DND-41 (cell line): Measurements from ENCODE around the gene LY6G6C.

Source experiments
- ATAC-seq: fragments of 200-7000 bp; cut with Tn5 transposase; 3 replicates; pipeline ENCODE4 v1.9.1; 2021; ENCODE audit warnings: low read depth; ENCODE audit not compliant: insufficient read depth
- DNase-seq: peaks from one replicate; pipeline ENCODE4 v3.0.0-alpha.2; 2020
- H2AFZ ChIP-seq: 2 replicates; pipeline ENCODE4 v1.6.0; 2012; ENCODE audit warnings: low read depth, low read length
- H3K27ac ChIP-seq: 2 replicates; pipeline ENCODE4 v1.5.1; 2012; ENCODE audit warnings: low read length, inconsistent platforms
- H3K27me3 ChIP-seq: fragments of 200-600 bp; sonication (generic); 2 replicates; pipeline ENCODE4 v1.6.0; 2012; ENCODE audit warnings: low read length, mild to moderate bottlenecking, inconsistent platforms; ENCODE audit not compliant: insufficient read depth, poor library complexity
- H3K36me3 ChIP-seq: 2 replicates; pipeline ENCODE4 v1.5.1; 2012; ENCODE audit warnings: low read length, inconsistent platforms; ENCODE audit not compliant: insufficient read depth
- H3K4me1 ChIP-seq: 2 replicates; pipeline ENCODE4 v1.5.1; 2012; ENCODE audit warnings: mild to moderate bottlenecking, low read length; ENCODE audit not compliant: insufficient read depth
- H3K4me2 ChIP-seq: 2 replicates; pipeline ENCODE4 v1.6.0; 2012; ENCODE audit warnings: mild to moderate bottlenecking, moderate library complexity, low read length, inconsistent platforms; ENCODE audit not compliant: insufficient read depth
- H3K4me3 ChIP-seq, 2 experiments: fragments of 200-600 bp in 1 of 2; shearing (Covaris generic) in 1 of 2; 2 replicates each; pipeline ENCODE4 v1.5.1; 2012 to 2016; ENCODE audit warnings: inconsistent platforms in 2 of 2, low read length in 2 of 2, mild to moderate bottlenecking in 2 of 2, low read depth in 1 of 2, moderate library complexity in 1 of 2
- H3K79me2 ChIP-seq: 2 replicates; pipeline ENCODE4 v1.6.0; 2012; ENCODE audit warnings: low read length, inconsistent platforms; ENCODE audit not compliant: insufficient read depth
- H3K9ac ChIP-seq: 2 replicates; pipeline ENCODE4 v1.6.0; 2012; ENCODE audit warnings: low read depth, mild to moderate bottlenecking, inconsistent platforms, low read length, moderate library complexity
- H3K9me3 ChIP-seq: 2 replicates; pipeline ENCODE4 v1.5.1; 2012; ENCODE audit warnings: low read length, moderate library complexity, mild to moderate bottlenecking, inconsistent platforms; ENCODE audit not compliant: insufficient read depth, severe bottlenecking
- H4K20me1 ChIP-seq: 2 replicates; pipeline ENCODE4 v1.6.0; 2012; ENCODE audit warnings: low read length; ENCODE audit not compliant: insufficient read depth
- CTCF ChIP-seq: IDR thresholded peaks from 2 replicates; pipeline ENCODE4 v1.5.1; 2012; ENCODE audit warnings: borderline replicate concordance, low read length, moderate library complexity, mild to moderate bottlenecking; ENCODE audit not compliant: poor library complexity, severe bottlenecking; ENCODE audit errors: extremely low read depth
- EZH2 ChIP-seq: IDR thresholded peaks from 3 replicates; pipeline ENCODE4 v1.6.1; 2012; ENCODE audit warnings: borderline replicate concordance, low read depth, mild to moderate bottlenecking, moderate library complexity, low read length, inconsistent platforms; ENCODE audit not compliant: severe bottlenecking

Gene LY6G6C

GRCh38 chr6:31713465-31713864 is 8.1 kb downstream of the LY6G6C start:
- no peaks in the 10 kb centered on the region for H3K4me1 ChIP-seq
- H3K27me3 ChIP-seq, result no peaks in the 10 kb centered on the region
- H4K20me1 ChIP-seq, result no peaks in the 10 kb centered on the region
- no peaks in the 10 kb centered on the region for H3K36me3 ChIP-seq
- ATAC-seq (no peak), DNase-seq (no peak)
- TF ChIP-seq EZH2 (no peak), CTCF (no peak)
- H3K9ac ChIP-seq, result no peak overlapping the region
- no peak overlapping the region for H3K4me2 ChIP-seq
- H3K79me2 ChIP-seq, result no peaks in the 10 kb centered on the region
- no peaks in the 10 kb centered on the region for H3K9me3 ChIP-seq
- H2AFZ ChIP-seq, result no peak overlapping the region
- no peak overlapping the region for H3K4me3 ChIP-seq
- H3K27ac ChIP-seq, result no peak overlapping the region

GRCh38 chr6:31712296-31712695 is 9.2 kb downstream of the LY6G6C start:
- Histone ChIP-seq H3K4me1 (no peaks in the 10 kb centered on the region), H4K20me1 (no peaks in the 10 kb centered on the region), H3K4me3 (no peak overlapping the region), H3K79me2 (no peaks in the 10 kb centered on the region), H3K27ac (no peak overlapping the region), H3K9me3 (no peaks in the 10 kb centered on the region), H3K9ac (no peak overlapping the region), H3K36me3 (no peaks in the 10 kb centered on the region), H3K4me2 (no peak overlapping the region), H2AFZ (no peak overlapping the region), H3K27me3 (no peaks in the 10 kb centered on the region)
- ATAC-seq (peak; percentile 70), DNase-seq (no peak)
- no peak for TF ChIP-seq EZH2
- peak; percentile 48 for TF ChIP-seq CTCF

GRCh38 chr6:31711233-31711632 is 10.3 kb downstream of the LY6G6C start:
- H3K27me3 ChIP-seq, result no peaks in the 10 kb centered on the region
- H4K20me1 ChIP-seq, result no peaks in the 10 kb centered on the region
- H3K4me3 ChIP-seq, result no peak overlapping the region
- no peaks in the 10 kb centered on the region for H3K4me1 ChIP-seq
- no peaks in the 10 kb centered on the region for H3K36me3 ChIP-seq
- no peak overlapping the region for H3K9ac ChIP-seq
- H3K27ac ChIP-seq, result no peak overlapping the region
- ATAC-seq (no peak; the same call in 2 of the 3 replicates), DNase-seq (no peak)
- H3K4me2 ChIP-seq, result no peak overlapping the region
- TF ChIP-seq EZH2, result no peak
- TF ChIP-seq CTCF, result no peak
- H3K79me2 ChIP-seq, result no peaks in the 10 kb centered on the region
- H2AFZ ChIP-seq, result no peak overlapping the region
- H3K9me3 ChIP-seq, result no peaks in the 10 kb centered on the region
